ENCODE results near the gene GPR39.

GPR39 gene

DNA sequence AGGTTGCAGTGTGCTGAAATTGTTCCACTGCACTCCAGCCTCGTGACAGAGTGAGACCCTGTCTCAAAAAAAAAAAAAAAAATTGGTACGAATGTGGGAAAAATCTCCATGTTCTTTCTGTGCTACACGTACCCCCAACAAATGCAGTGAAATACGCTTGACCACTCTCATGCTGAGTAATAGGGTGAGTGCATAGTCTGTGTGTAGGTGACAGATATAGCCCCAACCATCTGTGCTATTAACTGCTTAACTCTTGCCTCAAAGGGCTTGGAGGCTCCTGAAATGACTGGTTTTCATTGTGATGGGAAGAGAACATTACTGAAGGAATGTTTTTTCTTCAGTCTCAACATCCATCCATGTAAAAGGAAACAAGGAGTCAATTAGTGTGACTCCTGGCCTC, 237.7 kb downstream of the GPR39 start:
- no peaks in the 10 kb centered on the region for H3K4me1 Mint-ChIP-seq
- H3K9me3 Mint-ChIP-seq, result peaks cover 0 to 5% of the 10 kb centered on the region in 2 donors

DNA sequence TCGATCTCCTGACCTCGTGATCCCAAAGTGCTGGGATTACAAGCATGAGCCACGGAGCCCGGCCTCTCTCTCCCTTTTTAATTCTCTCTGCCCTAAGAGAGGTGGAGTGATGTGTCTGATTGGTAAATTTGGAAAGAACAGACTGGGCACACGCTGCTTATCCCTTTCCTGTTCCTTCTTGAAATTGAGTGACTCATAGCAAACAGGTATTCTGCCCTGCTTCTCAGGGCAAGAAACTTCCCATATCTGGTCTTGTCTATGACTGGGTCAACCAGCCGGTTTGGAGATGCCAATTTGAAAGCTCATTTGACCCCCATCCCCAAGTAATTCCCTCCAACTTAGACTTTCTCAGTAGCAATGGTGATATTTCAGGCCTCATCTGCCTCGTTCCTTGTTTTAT, 238.4 kb downstream of the GPR39 start:
- Mint-ChIP-seq H3K4me3 (no peak overlapping the region), H3K27me3 (no peaks in the 10 kb centered on the region), H3K9me3 (peaks cover 0 to 5% of the 10 kb centered on the region in 2 donors), H3K4me1 (no peaks in the 10 kb centered on the region), H3K27ac (no peak overlapping the region)
- ATAC-seq (no peak), DNase-seq (no peak)

More for the DNA sequence above, 237.7 kb downstream of the GPR39 start:
- ATAC-seq, result no peak
- no peaks in the 10 kb centered on the region for H3K27me3 Mint-ChIP-seq
- H3K27ac Mint-ChIP-seq, result no peak overlapping the region
- no peak overlapping the region for H3K4me3 Mint-ChIP-seq
- DNase-seq, result no peak

DNA sequence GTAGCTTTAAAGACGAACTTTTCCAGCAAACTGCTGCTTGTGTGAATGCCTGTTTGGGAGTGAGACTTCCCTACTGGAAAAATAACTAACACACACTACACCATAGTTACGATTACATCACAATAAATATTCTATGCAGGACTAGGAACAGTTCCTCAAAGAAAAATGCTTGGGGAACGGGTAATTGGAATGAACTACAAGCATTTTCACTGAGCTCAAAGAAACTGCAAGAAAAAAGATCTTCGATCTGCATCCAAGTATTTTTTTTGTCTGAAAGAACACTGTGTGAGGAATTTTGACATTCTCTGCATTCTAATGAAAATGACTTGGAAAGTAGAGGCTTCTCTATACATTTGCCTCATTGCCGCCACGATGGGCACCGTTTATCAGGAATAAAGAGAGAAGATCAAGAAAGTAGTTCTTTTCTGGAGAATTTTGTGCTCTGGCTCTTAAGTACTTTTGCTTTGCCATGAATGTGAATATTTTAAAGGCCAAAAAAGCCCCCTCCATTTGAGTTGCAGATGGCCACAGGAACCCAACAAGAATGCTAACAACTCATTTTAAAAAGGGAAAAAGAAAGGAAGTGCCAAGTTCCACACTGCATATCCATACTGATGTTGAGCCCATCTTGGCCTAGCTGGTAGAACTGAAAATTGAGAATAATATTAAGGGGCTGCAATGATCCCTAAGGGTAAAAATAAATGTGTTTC, 239.8 kb downstream of the GPR39 start:
- DNase-seq, result no peak
- Mint-ChIP-seq H3K27me3 (no peaks in the 10 kb centered on the region), H3K4me3 (no peak overlapping the region), H3K9me3 (peaks cover 0 to 5% of the 10 kb centered on the region in 2 donors), H3K27ac (no peak overlapping the region), H3K4me1 (no peaks in the 10 kb centered on the region)
- no peak for ATAC-seq

- H3K4me1 Mint-ChIP-seq, result no peaks in the 10 kb centered on the region
- no peaks in the 10 kb centered on the region for H3K9me3 Mint-ChIP-seq
- H3K4me3 Mint-ChIP-seq, result no peak overlapping the region
- DNase-seq (no peak), ATAC-seq (no peak)
- no peak overlapping the region for H3K27ac Mint-ChIP-seq
- H3K27me3 Mint-ChIP-seq, result peaks cover 8% of the 10 kb centered on the region
Measured at GRCh38 chr2:132659331-132659730, 242.7 kb downstream of the GPR39 start.

GRCh38 chr2:132662732-132663131, 246.1 kb downstream of the GPR39 start:
- ATAC-seq, result no peak
- no peak for DNase-seq
- no peak overlapping the region for H3K27ac Mint-ChIP-seq
- no peaks in the 10 kb centered on the region for H3K9me3 Mint-ChIP-seq
- no peaks in the 10 kb centered on the region for H3K4me1 Mint-ChIP-seq
- peaks cover 8% of the 10 kb centered on the region for H3K27me3 Mint-ChIP-seq
- H3K4me3 Mint-ChIP-seq, result no peak overlapping the region

GRCh38 chr2:132664096-132664495, 247.5 kb downstream of the GPR39 start:
- ATAC-seq, result no peak
- H3K27me3 Mint-ChIP-seq, result peaks cover 21% of the 10 kb centered on the region

GRCh38 chr2:132665401-132666140, 249.0 kb downstream of the GPR39 start:
- Mint-ChIP-seq H3K4me3 (no peak overlapping the region), H3K9me3 (no peaks in the 10 kb centered on the region), H3K27ac (no peak overlapping the region), H3K27me3 (peaks cover 35% of the 10 kb centered on the region), H3K4me1 (no peaks in the 10 kb centered on the region)
- DNase-seq, result no peak
- no peak for ATAC-seq

More at GRCh38 chr2:132664096-132664495, 247.5 kb downstream of the GPR39 start:
- Mint-ChIP-seq H3K27ac (no peak overlapping the region), H3K9me3 (no peaks in the 10 kb centered on the region), H3K4me1 (no peaks in the 10 kb centered on the region), H3K4me3 (no peak overlapping the region)
- DNase-seq, result no peak

DNA sequence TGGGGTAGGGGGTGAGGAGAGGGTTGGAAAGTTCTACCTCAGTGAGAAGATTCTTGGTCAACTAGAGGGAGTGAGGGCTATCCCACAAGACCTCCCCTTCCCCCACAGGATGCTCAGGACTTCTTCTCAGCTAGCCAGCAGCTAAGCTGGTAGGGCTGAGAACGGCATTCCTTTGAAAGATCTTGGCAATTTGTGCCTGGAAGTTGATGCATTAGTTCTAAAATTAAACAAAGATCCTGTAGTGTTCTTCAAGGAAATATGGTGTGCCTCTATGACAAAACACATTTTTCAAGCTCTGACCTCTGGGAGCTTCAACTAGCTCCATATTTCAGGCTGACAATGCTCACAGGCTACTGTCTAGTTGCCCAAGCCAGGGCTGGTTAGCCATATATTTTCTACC, 251.1 kb downstream of the GPR39 start:
- no peak overlapping the region for H3K27ac Mint-ChIP-seq

DNA sequence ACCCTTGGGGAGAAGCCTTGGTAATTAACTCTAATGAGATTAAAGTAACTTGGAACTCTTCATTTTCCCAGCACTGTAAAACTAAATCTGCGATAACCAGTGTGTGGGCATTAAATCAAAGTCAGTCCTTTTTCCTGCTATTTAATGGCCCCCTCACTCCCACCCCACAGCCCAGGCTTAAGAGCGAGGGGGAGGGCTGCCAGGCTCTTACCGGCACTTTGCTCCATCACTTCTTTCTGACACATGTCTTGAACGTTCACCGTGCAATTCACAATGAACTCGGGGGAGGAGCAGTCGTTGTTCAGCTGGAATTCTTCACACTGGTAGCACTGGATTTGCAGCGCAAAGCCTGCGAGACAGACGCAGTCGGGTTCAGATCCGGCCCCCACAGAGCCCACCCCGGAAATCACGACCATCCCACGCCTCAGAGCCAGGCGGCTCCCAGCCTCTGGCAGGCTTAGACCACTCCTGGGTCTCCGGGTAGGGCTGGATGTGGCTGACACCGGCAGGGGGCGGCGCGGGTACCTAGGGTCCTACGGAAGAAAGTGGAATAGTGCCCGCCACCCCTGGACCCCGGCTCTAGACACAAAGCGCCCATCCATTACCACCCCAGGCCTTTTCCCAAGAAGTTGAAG, 251.7 kb downstream of the GPR39 start:
- no peak overlapping the region for H3K4me3 Mint-ChIP-seq
- peaks cover 51% of the 10 kb centered on the region for H3K27me3 Mint-ChIP-seq
- no peak for DNase-seq
- no peak for ATAC-seq
- H3K27ac Mint-ChIP-seq, result no peak overlapping the region
- H3K9me3 Mint-ChIP-seq, result peaks cover 0 to 8% of the 10 kb centered on the region in 2 donors
- peaks cover 6% of the 10 kb centered on the region for H3K4me1 Mint-ChIP-seq

More for the DNA sequence above, 251.1 kb downstream of the GPR39 start:
- H3K4me1 Mint-ChIP-seq, result peaks cover 6% of the 10 kb centered on the region
- H3K4me3 Mint-ChIP-seq, result no peak overlapping the region
- ATAC-seq (no peak), DNase-seq (no peak)
- peaks cover 48% of the 10 kb centered on the region for H3K27me3 Mint-ChIP-seq
- peaks cover 0 to 8% of the 10 kb centered on the region in 2 donors for H3K9me3 Mint-ChIP-seq

- peaks cover 6% of the 10 kb centered on the region for H3K4me1 Mint-ChIP-seq
- H3K27me3 Mint-ChIP-seq, result peaks cover 44% of the 10 kb centered on the region
- DNase-seq, result no peak
- H3K27ac Mint-ChIP-seq, result no peak overlapping the region
- H3K9me3 Mint-ChIP-seq, result peaks cover 0 to 8% of the 10 kb centered on the region in 2 donors
- no peak for ATAC-seq
- H3K4me3 Mint-ChIP-seq, result no peak overlapping the region
Measured at GRCh38 chr2:132668987-132669907, 252.6 kb downstream of the GPR39 start.

GRCh38 chr2:132669908-132670495, 253.4 kb downstream of the GPR39 start, which contains the start of gene LYPD1:
LYPD1 (minus strand) TSS chr2:132670205; CDS start chr2:132669932, 273 bp downstream.
- DNase-seq (no peak), ATAC-seq (no peak)
- peaks cover 0 to 8% of the 10 kb centered on the region in 2 donors for H3K9me3 Mint-ChIP-seq
- H3K27ac Mint-ChIP-seq, result no peak within 1 kb of the TSS
- H3K4me3 Mint-ChIP-seq, result peak within 1 kb of the TSS in 1 of 2 donors; percentile 27
- peaks cover 45% of the 10 kb centered on the region for H3K27me3 Mint-ChIP-seq
- H3K4me1 Mint-ChIP-seq, result peaks cover 6% of the 10 kb centered on the region

GRCh38 chr2:132670496-132671150, 254.0 kb downstream of the GPR39 start:
- ATAC-seq (peak; percentile 33), DNase-seq (no peak)
- H3K4me1 Mint-ChIP-seq, result peaks cover 6% of the 10 kb centered on the region
- H3K27ac Mint-ChIP-seq, result no peak overlapping the region
- H3K4me3 Mint-ChIP-seq, result peak overlapping the region in 1 of 2 donors; percentile 27
- peaks cover 0 to 8% of the 10 kb centered on the region in 2 donors for H3K9me3 Mint-ChIP-seq
- H3K27me3 Mint-ChIP-seq, result peaks cover 52% of the 10 kb centered on the region

DNA sequence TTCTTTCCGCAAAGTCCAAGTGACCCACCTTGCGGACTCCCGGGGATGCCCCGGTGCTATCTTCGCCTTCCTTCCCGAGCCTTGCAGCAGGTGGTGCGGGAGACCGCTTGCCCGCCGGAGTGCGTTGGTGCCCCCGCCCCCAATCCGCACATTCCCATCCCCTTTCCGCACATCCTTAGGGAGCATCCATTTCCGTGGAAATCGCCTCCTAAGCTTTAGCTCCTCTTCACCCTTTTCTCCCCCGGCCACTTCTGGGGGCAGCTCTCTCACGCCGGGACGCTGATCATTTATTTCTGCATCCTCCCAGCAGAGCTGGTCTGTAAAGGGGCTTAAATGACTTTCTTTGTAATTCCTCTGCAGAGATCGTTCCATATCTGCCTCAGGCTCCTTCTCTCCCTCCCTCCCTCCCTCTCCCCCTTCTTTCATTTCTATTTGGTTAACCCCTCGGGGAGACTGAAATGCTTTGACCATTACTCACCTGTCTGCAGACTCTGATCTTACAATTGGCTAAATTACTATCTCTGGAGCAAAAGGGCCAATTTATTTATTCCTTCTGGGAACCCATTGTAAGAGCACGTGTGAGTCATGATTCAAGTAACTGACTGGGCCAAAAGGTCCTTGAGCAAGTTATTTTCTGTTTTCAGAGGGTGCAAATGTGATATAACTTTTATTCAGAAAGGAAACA, 254.7 kb downstream of the GPR39 start:
- H3K27ac Mint-ChIP-seq, result no peak overlapping the region

GRCh38 chr2:132676999-132677398, 260.4 kb downstream of the GPR39 start:
- ATAC-seq, result no peak
- Mint-ChIP-seq H3K9me3 (no peaks in the 10 kb centered on the region), H3K4me1 (no peaks in the 10 kb centered on the region), H3K27me3 (peaks cover 15% of the 10 kb centered on the region), H3K27ac (no peak overlapping the region), H3K4me3 (no peak overlapping the region)
- no peak for DNase-seq

More for the DNA sequence above, 254.7 kb downstream of the GPR39 start:
- Mint-ChIP-seq H3K9me3 (peaks cover 0 to 8% of the 10 kb centered on the region in 2 donors), H3K27me3 (peaks cover 52% of the 10 kb centered on the region), H3K4me3 (peak overlapping the region in 1 of 2 donors; percentile 27), H3K4me1 (peaks cover 6% of the 10 kb centered on the region)
- ATAC-seq (no peak), DNase-seq (no peak)
